Stimulated activated CD4-positive, alpha-beta T cell treated with anti-CD3 and anti-CD28 coated beads, Interleukin-12 subunit alpha, Interleukin-12 subunit beta, amount 100 ng/mL, for 48 hours (primary cell): ENCODE measurements around the gene SERPINB6.
"Not testable (repeated sequence)": the region's sequence is repeated elsewhere in the genome, so short reads cannot be mapped to it uniquely, and the experiment has no call there.

ENCODE experiments used
- DNase-seq, 3 donors: peaks; one replicate each; pipeline ENCODE4 v3.0.0-alpha.2; 2020; ENCODE audit warnings: low read depth in 2 of 3, low spot score in 1 of 3

Gene SERPINB6

DNA sequence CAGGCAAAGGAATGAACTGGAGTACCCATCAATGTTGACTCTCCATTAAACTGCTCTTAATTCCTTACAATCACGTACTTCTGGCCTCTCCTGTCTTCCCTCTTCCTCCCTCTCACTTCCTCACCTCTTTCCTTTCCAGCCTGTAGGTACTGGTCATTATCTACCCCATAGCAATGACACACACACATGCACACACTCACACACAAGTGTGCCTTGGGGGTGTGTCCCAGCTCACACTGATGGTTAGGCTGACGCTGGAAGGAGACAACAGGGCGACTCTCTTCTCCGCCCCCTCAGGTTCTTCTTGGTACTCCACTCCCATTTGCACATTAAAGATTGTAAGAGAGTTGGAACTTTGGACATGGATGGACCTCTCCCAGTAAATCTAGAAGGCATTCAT lies 54.3 kb downstream of the SERPINB6 start:
- no peak for DNase-seq

DNA sequence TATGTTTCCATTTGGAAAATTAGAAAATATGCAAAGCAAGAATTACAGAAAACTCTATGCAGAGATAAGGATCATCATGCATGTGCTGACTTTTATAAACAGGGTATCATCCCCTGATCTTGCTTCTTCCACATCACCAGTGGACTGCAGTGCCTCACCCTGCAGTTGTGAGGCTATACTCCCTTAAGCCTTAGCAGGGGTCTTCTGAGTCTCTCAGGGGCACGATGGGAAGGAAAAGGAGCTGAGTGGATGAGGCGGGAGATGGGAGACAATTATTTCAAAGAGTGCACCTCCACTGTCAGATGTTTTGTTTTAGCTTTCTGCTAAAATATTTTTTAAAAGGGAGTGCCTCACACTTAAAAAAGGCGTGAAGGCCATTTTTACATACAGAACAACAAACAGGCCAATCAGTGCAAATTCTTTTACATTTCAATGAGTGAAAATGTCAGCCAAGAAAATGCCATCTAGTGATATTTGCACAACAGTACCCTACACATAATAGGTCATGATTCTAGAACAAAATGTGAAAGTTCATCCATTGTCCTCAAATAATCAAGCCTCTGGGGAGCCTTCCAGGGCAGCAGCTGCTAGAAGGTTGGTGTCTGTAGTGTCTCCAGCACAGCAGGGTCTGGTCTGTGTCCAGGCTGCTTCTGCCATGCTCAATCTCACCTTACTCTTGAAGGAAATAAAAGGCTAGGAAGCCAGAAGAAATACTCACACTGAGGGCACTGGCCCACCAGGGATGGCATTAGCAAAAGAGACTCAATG lies 55.0 kb downstream of the SERPINB6 start:
- no peak for DNase-seq

DNA sequence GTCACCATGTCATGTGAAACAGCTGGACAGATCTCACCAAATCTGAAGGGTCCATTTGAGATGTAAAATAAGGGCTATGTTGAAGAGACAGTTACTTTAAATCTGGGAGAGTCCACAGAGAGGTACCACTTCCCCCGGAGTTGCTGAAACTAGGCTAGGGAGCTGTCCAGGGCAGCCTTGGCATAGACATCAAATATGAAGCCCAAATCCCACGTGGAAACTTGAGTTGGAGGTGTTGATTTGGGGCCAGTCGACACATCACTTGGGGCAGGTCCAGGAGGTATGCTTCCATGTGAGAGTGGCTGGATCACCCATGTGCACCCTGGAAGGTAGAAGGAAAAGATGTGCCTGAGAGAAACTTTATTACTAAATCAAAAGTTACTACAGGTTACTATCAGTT lies 56.2 kb downstream of the SERPINB6 start:
- no peak for DNase-seq

DNA sequence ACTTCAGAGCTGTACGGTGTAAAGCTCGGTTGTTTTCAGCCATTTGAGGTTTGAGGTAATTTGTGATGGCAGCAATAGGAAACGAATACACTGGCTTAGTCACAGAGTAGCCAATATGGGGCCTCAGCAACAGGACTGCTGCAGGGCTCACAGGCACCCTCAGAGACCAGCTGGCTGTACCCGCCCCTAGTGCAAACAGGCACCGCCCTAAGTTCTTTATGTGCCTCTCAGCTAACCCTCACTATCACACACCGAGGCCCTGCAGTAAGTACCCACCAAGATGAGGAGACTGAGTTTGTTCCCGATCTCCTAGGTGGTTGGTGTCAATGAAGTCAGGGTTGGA lies 57.1 kb downstream of the SERPINB6 start:
- DNase-seq: no peak

DNA sequence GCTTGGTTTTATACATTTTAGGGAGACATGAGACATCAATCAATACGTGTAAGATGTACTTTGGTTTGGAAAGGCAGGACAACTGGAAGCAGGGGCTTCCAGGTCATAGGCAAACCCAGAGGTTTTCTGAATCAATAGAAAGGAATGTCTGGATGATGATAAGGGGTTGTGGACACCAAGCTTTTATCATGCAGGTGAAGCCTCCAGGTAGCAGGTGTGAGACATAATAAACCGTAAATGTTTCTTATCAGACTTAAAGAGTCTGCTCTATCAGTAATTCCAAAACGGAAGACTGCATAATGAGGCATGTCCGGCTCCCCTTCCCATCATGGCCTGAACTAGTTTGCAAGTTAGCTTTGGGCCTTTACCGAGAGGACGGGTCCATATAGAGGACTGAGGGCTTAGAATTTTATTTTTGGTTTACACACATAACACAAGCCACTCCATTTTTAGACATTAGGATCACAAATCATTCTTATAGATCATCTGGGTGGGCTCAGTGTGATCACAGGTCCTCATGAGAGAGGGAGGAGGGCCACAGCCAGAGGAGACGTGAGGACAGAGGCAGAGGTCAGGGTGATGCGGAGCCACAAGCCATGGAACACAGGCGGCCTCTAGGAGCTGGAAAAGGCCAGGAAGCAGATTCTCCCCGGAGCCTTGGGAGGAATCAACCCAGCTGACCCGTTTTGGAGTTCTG lies 57.6 kb downstream of the SERPINB6 start:
- DNase-seq: no peak

DNA sequence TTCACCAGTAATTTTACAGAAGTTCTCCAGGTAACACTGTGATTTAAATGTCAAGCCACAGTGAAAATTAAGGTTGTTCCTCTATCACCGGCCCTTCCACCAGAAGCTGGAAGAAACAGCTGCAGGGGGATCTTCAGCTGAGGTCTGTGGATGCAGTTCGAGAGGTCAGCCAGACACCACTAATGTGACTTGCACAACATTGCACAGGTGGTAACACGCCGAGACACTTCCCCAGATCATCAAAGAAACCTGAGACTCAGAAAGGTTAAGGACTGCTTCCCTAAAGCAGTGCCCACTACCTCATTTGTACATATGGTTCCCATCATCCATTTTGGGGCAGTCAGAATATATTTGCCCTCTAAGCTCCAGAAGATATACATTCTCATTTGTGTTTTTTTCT lies 60.2 kb downstream of the SERPINB6 start:
- no peak for DNase-seq

DNA sequence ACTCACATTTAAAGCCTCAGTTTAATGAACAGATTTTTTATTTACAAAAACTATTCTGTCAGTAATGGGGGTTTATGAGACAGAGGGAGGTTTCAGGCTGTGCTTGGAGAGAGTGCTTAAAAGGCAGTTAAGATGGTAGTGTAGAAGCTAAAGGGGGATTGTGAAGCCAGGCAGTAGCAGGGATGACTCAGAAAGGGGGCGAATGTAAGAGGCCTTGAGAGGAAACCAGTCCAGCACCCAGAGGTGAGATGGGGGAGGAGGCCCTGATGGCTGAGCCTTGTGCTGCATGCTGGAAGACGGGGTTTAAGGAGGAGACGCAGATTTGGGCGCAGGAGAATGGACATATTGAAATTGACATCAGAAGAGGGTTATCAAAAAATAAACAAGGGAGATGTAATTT lies 61.6 kb downstream of the SERPINB6 start:
- no peak for DNase-seq

DNA sequence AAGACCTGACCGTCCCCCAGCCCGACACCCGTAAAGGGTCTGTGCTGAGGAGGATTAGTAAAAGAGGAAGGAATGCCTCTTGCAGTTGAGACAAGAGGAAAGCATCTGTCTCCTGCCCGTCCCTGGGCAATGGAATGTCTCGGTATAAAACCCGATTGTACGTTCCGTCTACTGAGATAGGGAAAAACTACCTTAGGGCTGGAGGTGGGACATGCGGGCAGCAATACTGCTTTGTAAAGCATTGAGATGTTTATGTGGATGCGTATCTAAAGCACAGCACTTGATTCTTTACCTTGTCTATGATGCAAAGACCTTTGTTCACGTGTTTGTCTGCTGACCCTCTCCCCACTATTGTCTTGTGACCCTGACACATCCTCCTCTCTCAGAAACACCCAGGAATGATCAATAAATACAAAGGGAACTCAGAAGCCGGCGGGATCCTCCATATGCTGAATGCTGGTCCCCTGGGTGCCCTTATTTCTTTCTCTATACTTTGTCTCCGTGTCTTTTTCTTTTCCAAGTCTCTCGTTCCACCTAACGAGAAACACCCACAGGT lies 62.2 kb downstream of the SERPINB6 start:
- not testable (repeated sequence) for DNase-seq

DNA sequence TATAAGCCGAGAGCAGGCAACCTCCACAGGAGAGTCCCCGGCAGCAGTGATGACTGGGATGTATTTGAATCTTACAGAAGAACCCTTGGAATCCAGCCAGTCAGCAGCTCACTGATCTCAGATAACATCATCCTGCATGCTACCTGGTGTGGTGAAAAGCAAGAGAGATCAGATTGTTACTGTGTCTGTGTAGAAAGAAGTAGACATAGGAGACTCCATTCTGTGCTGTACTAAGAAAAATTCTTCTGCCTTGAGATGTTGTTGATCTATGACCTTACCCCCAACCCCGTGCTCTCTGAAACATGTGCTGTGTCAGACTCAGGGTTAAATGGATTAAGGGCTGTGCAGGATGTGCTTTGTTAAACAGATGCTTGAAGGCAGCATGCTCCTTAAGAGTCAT lies 62.9 kb downstream of the SERPINB6 start:
- DNase-seq: not testable (repeated sequence)

DNA sequence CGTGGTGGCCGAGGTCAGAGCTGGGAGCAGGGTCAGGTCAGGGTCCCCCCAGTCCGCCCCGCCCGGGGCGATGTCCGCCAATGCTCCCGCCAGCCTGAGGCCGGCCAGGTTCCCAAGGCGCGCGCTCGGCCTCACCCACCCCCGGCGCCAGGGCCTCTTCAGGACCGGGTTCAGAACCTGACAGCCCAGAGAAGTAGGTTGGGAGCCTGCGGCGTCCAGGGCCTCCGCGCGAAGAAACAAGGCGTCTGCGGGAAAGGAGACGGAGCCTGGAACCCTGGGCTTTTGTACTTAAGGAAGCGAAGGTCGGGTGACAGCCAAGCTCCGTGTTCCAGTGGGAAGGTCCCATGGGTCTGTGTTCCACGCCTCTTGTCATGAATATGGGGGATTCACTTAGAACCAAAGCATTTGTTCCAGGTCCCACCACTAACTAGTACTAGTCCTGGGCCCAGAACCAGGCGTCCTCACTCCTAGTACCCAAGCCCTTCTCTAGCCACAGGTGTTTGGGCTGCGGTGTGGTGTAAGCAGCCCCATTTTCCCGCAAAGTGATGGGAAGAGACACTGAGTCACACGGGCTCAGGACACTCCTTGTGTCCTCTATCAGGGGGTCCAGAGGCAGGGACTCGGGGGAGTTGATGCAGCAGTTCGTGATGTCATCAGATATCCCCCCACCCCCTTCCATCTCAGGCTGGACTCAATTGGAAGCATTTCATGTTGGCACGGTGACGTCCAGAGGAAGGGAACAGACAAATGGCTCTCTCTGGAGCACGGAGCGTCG lies 67.8 kb downstream of the SERPINB6 start:
- not testable (repeated sequence) for DNase-seq

DNA sequence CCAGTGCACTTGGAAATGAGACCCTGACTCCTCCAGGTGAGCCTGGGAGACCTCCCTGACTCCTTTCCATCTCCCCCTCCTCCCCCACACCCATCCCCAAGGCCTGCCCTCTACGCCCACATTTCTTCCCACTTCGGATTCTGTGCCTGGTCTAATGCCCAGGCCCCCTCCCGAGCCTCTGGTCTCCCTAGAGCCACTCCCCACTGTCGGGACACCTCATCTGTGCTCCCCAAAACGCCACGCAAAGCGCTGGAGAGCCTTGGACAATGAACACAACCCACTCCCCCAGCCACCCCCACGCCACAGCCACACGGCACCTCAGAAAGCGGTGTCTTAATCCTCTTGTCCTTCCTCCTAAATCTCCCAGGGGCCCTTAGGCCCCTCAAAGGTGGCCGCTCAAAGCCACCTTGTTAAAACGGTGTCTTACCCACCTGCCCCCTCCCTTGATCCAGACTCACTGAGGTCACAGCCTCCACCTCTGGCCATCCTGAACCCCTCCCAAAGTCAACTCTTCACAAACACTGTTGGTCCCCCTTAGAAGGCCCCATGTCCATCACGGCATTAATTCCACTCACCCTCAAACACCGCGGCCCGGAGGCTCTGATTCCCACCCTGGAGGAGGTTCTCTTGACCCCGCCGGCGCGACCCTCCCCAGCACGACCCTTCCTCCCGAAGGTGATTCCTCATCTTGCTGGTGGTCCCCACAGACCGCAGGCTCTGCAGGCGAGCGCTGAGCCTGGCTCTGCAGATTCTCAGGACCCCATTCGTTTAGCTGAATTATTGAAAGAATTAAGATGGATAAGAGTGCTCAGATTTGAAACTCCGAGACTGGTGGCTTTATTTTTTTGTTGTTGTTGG lies 69.5 kb downstream of the SERPINB6 start:
- not testable (repeated sequence) for DNase-seq

DNA sequence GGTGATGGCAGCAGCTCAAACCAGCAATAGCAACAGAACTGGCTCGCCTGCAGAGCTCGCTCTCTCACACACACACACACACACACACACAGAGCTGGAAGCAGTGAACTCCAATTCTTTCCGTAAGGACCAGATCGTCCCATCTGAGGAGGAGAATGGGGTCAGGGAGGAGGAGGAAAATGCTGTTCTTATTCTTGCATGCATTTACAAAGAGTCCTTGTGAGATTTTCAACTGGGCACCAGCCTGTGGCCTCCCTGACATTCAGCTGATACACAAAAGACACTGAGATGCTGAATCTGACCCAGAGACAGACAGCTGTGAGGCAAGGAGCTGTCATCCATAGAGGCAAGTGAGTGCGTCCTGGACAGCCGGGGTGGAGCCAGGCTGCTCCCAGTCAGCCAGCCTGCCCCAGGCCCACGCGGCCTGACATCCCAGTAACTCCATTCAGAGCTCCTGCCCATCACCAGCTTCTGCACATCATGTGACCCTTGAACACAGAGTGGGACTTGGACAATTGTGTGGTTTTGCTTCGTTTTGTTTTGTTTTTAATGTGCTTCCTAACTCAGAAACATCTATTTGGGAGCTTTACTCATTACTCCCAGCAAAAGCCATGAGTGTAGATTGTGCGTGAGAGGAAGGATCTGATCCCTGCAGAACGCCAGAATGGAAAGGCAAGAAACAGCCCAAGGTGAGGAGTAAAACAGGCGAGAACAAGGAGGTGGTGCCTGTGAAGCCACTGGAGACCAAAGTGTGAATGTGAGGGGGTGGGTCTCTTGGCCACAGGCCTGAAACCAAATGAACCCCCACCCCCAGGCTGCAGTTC lies 70.3 kb downstream of the SERPINB6 start:
- no peak for DNase-seq

DNA sequence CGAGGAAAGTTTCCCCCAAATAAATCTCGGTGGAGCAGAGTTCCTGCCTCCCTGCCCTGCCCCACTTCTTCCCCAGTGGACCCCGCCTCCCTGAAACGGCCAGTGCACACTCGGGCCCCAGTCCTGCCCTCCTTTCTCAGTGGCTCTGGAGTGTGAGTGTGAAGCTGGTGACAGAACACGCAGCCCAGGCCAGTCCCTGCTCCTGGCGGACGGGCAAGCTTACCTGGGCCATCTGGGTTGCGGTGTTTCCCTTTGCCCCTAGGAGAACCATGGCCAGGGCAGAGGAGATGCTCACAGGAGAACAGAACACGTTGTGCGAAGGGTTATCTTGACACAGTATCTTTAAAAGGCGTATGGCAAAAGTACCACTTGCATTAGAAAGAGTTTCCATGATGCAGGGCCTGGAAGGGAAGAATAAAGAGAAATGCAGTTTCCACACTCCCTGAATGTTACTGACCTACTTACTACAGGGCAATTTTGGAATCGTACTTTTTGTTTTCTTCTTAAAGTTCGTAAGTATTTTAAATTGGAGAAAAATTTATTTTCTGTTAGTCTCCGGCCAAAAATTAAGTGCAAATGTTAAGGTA lies 71.1 kb downstream of the SERPINB6 start:
- no peak for DNase-seq

DNA sequence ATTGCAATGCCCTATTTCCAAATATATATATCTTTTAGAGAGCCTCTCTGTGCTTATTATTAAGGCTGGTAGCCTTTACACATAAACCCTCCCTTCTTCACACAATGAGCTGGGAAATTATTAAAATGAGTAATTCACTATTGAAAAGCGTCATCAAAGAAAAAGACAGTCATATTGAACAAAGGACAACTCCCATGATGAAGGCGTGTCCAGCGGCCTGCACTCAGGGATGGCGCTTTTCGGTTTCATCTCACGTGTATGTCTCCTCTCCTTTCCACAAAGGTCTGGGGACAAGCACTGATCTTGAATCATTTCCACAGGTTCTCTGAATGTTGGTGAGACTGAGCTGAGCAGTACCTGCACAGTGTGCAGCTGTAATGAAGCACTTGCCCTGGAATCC lies 71.8 kb downstream of the SERPINB6 start:
- peak in 2 of 3 donors; percentile 47 to 50 for DNase-seq
